Activated T-cell treated with anti-CD3 and anti-CD28 coated beads for 4 hours (primary cell): ENCODE measurements around the gene RCOR3.
"Not testable (repeated sequence)": the region's sequence is repeated elsewhere in the genome, so short reads cannot be mapped to it uniquely, and the experiment has no call there.

Experiments used
- DNase-seq: peaks from one replicate; pipeline ENCODE4 v3.0.0-alpha.2; 2020

The RCOR3 gene

GRCh38 chr1:211258756-211259637, at the start of gene RCOR3:
Gene RCOR3, plus strand, starts transcription at chr1:211259366. Its CDS starts 195 bp downstream, at chr1:211259561.
- peak; percentile 88 for DNase-seq

GRCh38 chr1:211210052-211210451, 49.1 kb upstream of the RCOR3 start:
- DNase-seq = no peak

- no peak for DNase-seq
These were observed 48.2 kb upstream of the RCOR3 start for GRCh38 chr1:211210965-211211364.

GRCh38 chr1:211213702-211214101, 45.5 kb upstream of the RCOR3 start:
- no peak for DNase-seq

- DNase-seq = no peak
These were observed 43.6 kb upstream of the RCOR3 start for GRCh38 chr1:211215577-211215976.

- no peak for DNase-seq
These were observed 41.8 kb upstream of the RCOR3 start for GRCh38 chr1:211217392-211217791.

- DNase-seq = not testable (repeated sequence)
These were observed 36.5 kb upstream of the RCOR3 start for GRCh38 chr1:211222469-211223234.

GRCh38 chr1:211228573-211229364, 30.4 kb upstream of the RCOR3 start:
- DNase-seq = peak; percentile 12

GRCh38 chr1:211229365-211229759, 29.8 kb upstream of the RCOR3 start:
- DNase-seq = no peak

- no peak for DNase-seq
These were observed 27.3 kb upstream of the RCOR3 start for GRCh38 chr1:211231873-211232272.

GRCh38 chr1:211236633-211237320, 22.4 kb upstream of the RCOR3 start:
- DNase-seq = no peak

- no peak for DNase-seq
These were observed 21.6 kb upstream of the RCOR3 start for GRCh38 chr1:211237579-211237978.

- not testable (repeated sequence) for DNase-seq
These were observed 18.6 kb upstream of the RCOR3 start for GRCh38 chr1:211240567-211240966.

GRCh38 chr1:211241071-211241470, 18.1 kb upstream of the RCOR3 start:
- DNase-seq = no peak

GRCh38 chr1:211243639-211244038, 15.5 kb upstream of the RCOR3 start:
- not testable (repeated sequence) for DNase-seq

- DNase-seq = not testable (repeated sequence)
These were observed 12.6 kb upstream of the RCOR3 start for GRCh38 chr1:211246583-211246982.

GRCh38 chr1:211247921-211248320, 11.2 kb upstream of the RCOR3 start:
- DNase-seq = no peak

- not testable (repeated sequence) for DNase-seq
These were observed 9.6 kb upstream of the RCOR3 start for GRCh38 chr1:211249611-211250010.

- no peak for DNase-seq
These were observed 1.3 kb upstream of the RCOR3 start for GRCh38 chr1:211257826-211258225.

- DNase-seq = peak; percentile 29
These were observed 833 bp upstream of the RCOR3 start for GRCh38 chr1:211258310-211258755.

- peak; percentile 28 for DNase-seq
These were observed 516 bp downstream of the RCOR3 start for GRCh38 chr1:211259638-211260126.
